HEK293 (cell line): ENCODE data around the gene MYO1F.
"Not testable (repeated sequence)": the region's sequence is repeated elsewhere in the genome, so short reads cannot be mapped to it uniquely, and the experiment has no call there.

ENCODE experiments used
- CTCF ChIA-PET: fragments of 350-600 bp; formaldehyde crosslinking; extraction: SDS; loops from one replicate; lab custom pipeline; 2021; ENCODE audit warnings: antibody characterized with exemption; lab: Yijun Ruan, JAX
- POLR2A ChIA-PET: fragments of 300-600 bp; formaldehyde crosslinking; extraction: SDS; loops from one replicate; lab custom pipeline; 2020; ENCODE audit warnings: antibody characterized with exemption, inconsistent platforms; lab: Yijun Ruan, JAX
- H3K27ac ChIP-seq: fragments of 200-500 bp; sonication (Bioruptor generic); 2 replicates; pipeline ENCODE4 v1.5.1; 2014; ENCODE audit warnings: low read depth, low read length, control low read depth, inconsistent platforms; ENCODE audit errors: extremely low read depth
- H3K36me3 ChIP-seq, 2 experiments: fragments of 200-500 bp in 1 of 2; sonication (Bioruptor generic) in 1 of 2; 1 replicate in 1 of 2; 2 replicates in 1 of 2; pipeline ENCODE4 v1.5.1; 2014 to 2017; ENCODE audit warnings: inconsistent platforms in 2 of 2, low read length in 2 of 2; ENCODE audit not compliant: control insufficient read depth in 2 of 2, insufficient read depth in 1 of 2
- H3K4me1 ChIP-seq: fragments of 200-500 bp; sonication (Bioruptor generic); 2 replicates; pipeline ENCODE4 v1.5.1; 2014; ENCODE audit warnings: mild to moderate bottlenecking, low read length, inconsistent platforms; ENCODE audit not compliant: control insufficient read depth, insufficient read depth
- H3K4me3 ChIP-seq: 2 replicates; pipeline ENCODE4 v1.5.1; 2011; ENCODE audit warnings: low read depth, mild to moderate bottlenecking, control low read depth, low read length, moderate library complexity
- H3K9me3 ChIP-seq: fragments of 200-500 bp; sonication (Bioruptor generic); 2 replicates; pipeline ENCODE4 v1.5.1; 2014; ENCODE audit warnings: low read depth, low read length, inconsistent platforms; ENCODE audit not compliant: control insufficient read depth, insufficient read depth
- EGR2 ChIP-seq: fragments of 450-650 bp; formaldehyde crosslinking; IDR thresholded peaks from 2 replicates; pipeline ENCODE4 v1.5.1; 2016; ENCODE audit warnings: low read depth, missing biosample characterization, missing genetic modification characterization
- MZF1 ChIP-seq: fragments of 450-650 bp; formaldehyde crosslinking; IDR thresholded peaks from 2 replicates; pipeline ENCODE4 v1.5.1; 2017; ENCODE audit warnings: missing biosample characterization, missing genetic modification characterization, borderline replicate concordance
- PBX3 ChIP-seq: sonication (generic); formaldehyde crosslinking; IDR thresholded peaks from 2 replicates; pipeline ENCODE4 v1.8.1; 2022; ENCODE audit warnings: mild to moderate bottlenecking, moderate library complexity, missing genetic modification reagents
- PRDM1 ChIP-seq: fragments of 450-650 bp; formaldehyde crosslinking; IDR thresholded peaks from 2 replicates; pipeline ENCODE4; 2016; ENCODE audit warnings: missing biosample characterization, missing genetic modification characterization
- PRDM6 ChIP-seq: fragments of 450-650 bp; formaldehyde crosslinking; IDR thresholded peaks from 2 replicates; pipeline ENCODE4 v1.5.1; 2017; ENCODE audit warnings: missing biosample characterization, missing genetic modification characterization
- SCRT1 ChIP-seq: fragments of 450-650 bp; formaldehyde crosslinking; IDR thresholded peaks from 2 replicates; pipeline ENCODE4 v1.5.1; 2016; ENCODE audit warnings: missing biosample characterization, missing genetic modification characterization, borderline replicate concordance
- ZFHX2 ChIP-seq: fragments of 450-650 bp; formaldehyde crosslinking; conservative IDR thresholded peaks from 2 replicates; pipeline ENCODE4 v1.5.1; 2016; ENCODE audit warnings: missing biosample characterization, missing genetic modification characterization
- ZNF138 ChIP-seq: fragments of 450-650 bp; formaldehyde crosslinking; IDR thresholded peaks from 2 replicates; pipeline ENCODE4 v1.5.1; 2016; ENCODE audit warnings: missing biosample characterization, missing genetic modification characterization, borderline replicate concordance
- ZNF169 ChIP-seq: fragments of 450-650 bp; formaldehyde crosslinking; IDR thresholded peaks from 2 replicates; pipeline ENCODE4 v1.5.1; 2016; ENCODE audit warnings: missing biosample characterization, missing genetic modification characterization
- ZNF341 ChIP-seq: fragments of 450-650 bp; formaldehyde crosslinking; IDR thresholded peaks from 2 replicates; pipeline ENCODE4; 2016; ENCODE audit warnings: low read depth, missing biosample characterization, missing genetic modification characterization
- ZNF354C ChIP-seq: fragments of 450-650 bp; formaldehyde crosslinking; IDR thresholded peaks from 2 replicates; pipeline ENCODE4 v1.5.1; 2016; ENCODE audit warnings: missing biosample characterization, missing genetic modification characterization, low read depth, borderline replicate concordance
- ZNF366 ChIP-seq: fragments of 450-650 bp; formaldehyde crosslinking; conservative IDR thresholded peaks from 2 replicates; pipeline ENCODE4 v1.5.1; 2016; ENCODE audit warnings: missing biosample characterization, missing genetic modification characterization
- ZNF391 ChIP-seq: fragments of 450-650 bp; formaldehyde crosslinking; IDR thresholded peaks from 2 replicates; pipeline ENCODE4 v1.5.1; 2016; ENCODE audit warnings: low read depth, missing biosample characterization, missing genetic modification characterization, borderline replicate concordance
- ZNF596 ChIP-seq: fragments of 450-650 bp; IDR thresholded peaks from 2 replicates; pipeline ENCODE4 v1.5.0; 2018; ENCODE audit warnings: missing biosample characterization, mild to moderate bottlenecking, missing genetic modification characterization, moderate library complexity
- ZNF610 ChIP-seq: fragments of 450-650 bp; formaldehyde crosslinking; IDR thresholded peaks from 2 replicates; pipeline ENCODE4 v1.5.1; 2016; ENCODE audit warnings: missing biosample characterization, missing genetic modification characterization, borderline replicate concordance
- ZNF658 ChIP-seq: fragments of 450-650 bp; formaldehyde crosslinking; IDR thresholded peaks from 2 replicates; pipeline ENCODE4; 2016; ENCODE audit warnings: missing biosample characterization, missing genetic modification characterization
- ZNF664 ChIP-seq: fragments of 450-650 bp; formaldehyde crosslinking; IDR thresholded peaks from 2 replicates; pipeline ENCODE4 v1.5.1; 2016; ENCODE audit warnings: missing biosample characterization, missing genetic modification characterization
- ZNF747 ChIP-seq: fragments of 450-650 bp; formaldehyde crosslinking; IDR thresholded peaks from 2 replicates; pipeline ENCODE4 v1.5.1; 2016; ENCODE audit warnings: missing biosample characterization, missing genetic modification characterization
- ZSCAN4 ChIP-seq: fragments of 450-650 bp; formaldehyde crosslinking; IDR thresholded peaks from 2 replicates; pipeline ENCODE4 v1.5.1; 2017; ENCODE audit warnings: missing biosample characterization, missing genetic modification characterization
- TF ChIP-seq, protein P1 (sequence below): fragments of 450-650 bp; formaldehyde crosslinking; conservative IDR thresholded peaks from 2 replicates; pipeline ENCODE4 v1.5.1; 2016; ENCODE audit warnings: low read depth, missing biosample characterization, missing genetic modification characterization
- TF ChIP-seq, protein P2 (sequence below): fragments of 450-650 bp; formaldehyde crosslinking; optimal IDR thresholded peaks from 2 replicates; pipeline ENCODE3; 2016; ENCODE audit warnings: missing biosample characterization, mild to moderate bottlenecking, missing genetic modification characterization

MYO1F gene

GRCh38 chr19:8564866-8565265 lies 12.4 kb downstream of the MYO1F start:
- not testable (repeated sequence) for H3K4me1 ChIP-seq, H3K4me3 ChIP-seq, H3K27ac ChIP-seq, H3K36me3 ChIP-seq, H3K9me3 ChIP-seq
- TF ChIP-seq ZFHX2 (tag by site-specific recombination) (peak; percentile 34; the same call in 1 of the 2 replicates), EGR2 (peak; percentile 24; the same call in 1 of the 2 replicates)
- ChIA-PET POLR2A (interaction anchor here (0.6 kb wide), 1 partner anchor 51 kb away, joined by 4 read pairs; no protein-coding TSS in a partner anchor), CTCF (interaction anchor here (2.4 to 3.2 kb wide), 2 partner anchors 14 to 16 kb away, joined by 13 to 20 read pairs; no protein-coding TSS in a partner anchor)

GRCh38 chr19:8561075-8561764 lies 16.0 kb downstream of the MYO1F start:
- CTCF ChIA-PET, result interaction anchor here (0.7 to 1.2 kb wide), 2 partner anchors 10 to 135 kb away, joined by 3 to 5 read pairs; no protein-coding TSS in a partner anchor
- Histone ChIP-seq H3K27ac (no peak overlapping the region), H3K9me3 (no peaks in the 10 kb centered on the region), H3K4me3 (no peak overlapping the region), H3K36me3 (no peaks in the 10 kb centered on the region), H3K4me1 (no peaks in the 10 kb centered on the region)
- TF ChIP-seq SCRT1 (tag by site-specific recombination), result no peak
- peak; percentile 90 for TF ChIP-seq PRDM1 (tag by site-specific recombination)
- TF ChIP-seq ZNF596 (tag by site-specific recombination), result 0 out of 2 replicates have a peak, but pooled peaks have one; percentile 49
- TF ChIP-seq ZNF366 (tag by site-specific recombination), result peak; percentile 93
- POLR2A ChIA-PET, result no interaction called here

GRCh38 chr19:8558325-8558724 lies 18.9 kb downstream of the MYO1F start:
- ChIA-PET CTCF (interaction anchor here (0.6 to 0.9 kb wide), 2 partner anchors 12 to 85 kb away, joined by 3 to 4 read pairs; no protein-coding TSS in a partner anchor), POLR2A (interaction anchor here (0.7 kb wide), 1 partner anchor 235 kb away, joined by 3 read pairs; no protein-coding TSS in a partner anchor)
- no peaks in the 10 kb centered on the region for H3K9me3 ChIP-seq
- H3K4me1 ChIP-seq, result no peaks in the 10 kb centered on the region
- H3K27ac ChIP-seq, result no peak overlapping the region
- H3K4me3 ChIP-seq, result no peak overlapping the region
- no peaks in the 10 kb centered on the region for H3K36me3 ChIP-seq
- TF ChIP-seq, protein P1, sequence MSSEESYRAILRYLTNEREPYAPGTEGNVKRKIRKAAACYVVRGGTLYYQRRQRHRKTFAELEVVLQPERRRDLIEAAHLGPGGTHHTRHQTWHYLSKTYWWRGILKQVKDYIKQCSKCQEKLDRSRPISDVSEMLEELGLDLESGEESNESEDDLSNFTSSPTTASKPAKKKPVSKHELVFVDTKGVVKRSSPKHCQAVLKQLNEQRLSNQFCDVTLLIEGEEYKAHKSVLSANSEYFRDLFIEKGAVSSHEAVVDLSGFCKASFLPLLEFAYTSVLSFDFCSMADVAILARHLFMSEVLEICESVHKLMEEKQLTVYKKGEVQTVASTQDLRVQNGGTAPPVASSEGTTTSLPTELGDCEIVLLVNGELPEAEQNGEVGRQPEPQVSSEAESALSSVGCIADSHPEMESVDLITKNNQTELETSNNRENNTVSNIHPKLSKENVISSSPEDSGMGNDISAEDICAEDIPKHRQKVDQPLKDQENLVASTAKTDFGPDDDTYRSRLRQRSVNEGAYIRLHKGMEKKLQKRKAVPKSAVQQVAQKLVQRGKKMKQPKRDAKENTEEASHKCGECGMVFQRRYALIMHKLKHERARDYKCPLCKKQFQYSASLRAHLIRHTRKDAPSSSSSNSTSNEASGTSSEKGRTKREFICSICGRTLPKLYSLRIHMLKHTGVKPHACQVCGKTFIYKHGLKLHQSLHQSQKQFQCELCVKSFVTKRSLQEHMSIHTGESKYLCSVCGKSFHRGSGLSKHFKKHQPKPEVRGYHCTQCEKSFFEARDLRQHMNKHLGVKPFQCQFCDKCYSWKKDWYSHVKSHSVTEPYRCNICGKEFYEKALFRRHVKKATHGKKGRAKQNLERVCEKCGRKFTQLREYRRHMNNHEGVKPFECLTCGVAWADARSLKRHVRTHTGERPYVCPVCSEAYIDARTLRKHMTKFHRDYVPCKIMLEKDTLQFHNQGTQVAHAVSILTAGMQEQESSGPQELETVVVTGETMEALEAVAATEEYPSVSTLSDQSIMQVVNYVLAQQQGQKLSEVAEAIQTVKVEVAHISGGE (tag by site-specific recombination), result no peak
- TF ChIP-seq, protein P2, sequence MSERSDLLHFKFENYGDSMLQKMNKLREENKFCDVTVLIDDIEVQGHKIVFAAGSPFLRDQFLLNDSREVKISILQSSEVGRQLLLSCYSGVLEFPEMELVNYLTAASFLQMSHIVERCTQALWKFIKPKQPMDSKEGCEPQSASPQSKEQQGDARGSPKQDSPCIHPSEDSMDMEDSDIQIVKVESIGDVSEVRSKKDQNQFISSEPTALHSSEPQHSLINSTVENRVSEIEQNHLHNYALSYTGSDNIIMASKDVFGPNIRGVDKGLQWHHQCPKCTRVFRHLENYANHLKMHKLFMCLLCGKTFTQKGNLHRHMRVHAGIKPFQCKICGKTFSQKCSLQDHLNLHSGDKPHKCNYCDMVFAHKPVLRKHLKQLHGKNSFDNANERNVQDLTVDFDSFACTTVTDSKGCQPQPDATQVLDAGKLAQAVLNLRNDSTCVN (tag by site-specific recombination), result no peak
- no peak for TF ChIP-seq MZF1 (tag by site-specific recombination)
- no peak for TF ChIP-seq ZNF658 (tag by site-specific recombination)
- TF ChIP-seq PRDM6 (tag by site-specific recombination), result no peak
- no peak for TF ChIP-seq ZNF341
- no peak for TF ChIP-seq ZNF391 (tag by site-specific recombination)
- no peak for TF ChIP-seq ZNF354C
- no peak for TF ChIP-seq ZNF169 (tag by site-specific recombination)
- no peak for TF ChIP-seq ZNF610
- no peak for TF ChIP-seq ZSCAN4 (tag by site-specific recombination)
- TF ChIP-seq ZNF747, result no peak
- no peak for TF ChIP-seq PBX3 (CRISPR knock-in tag)
- no peak for TF ChIP-seq ZNF664 (tag by site-specific recombination)
- no peak for TF ChIP-seq ZNF138 (tag by site-specific recombination)
